GM19099 (cell line): ENCODE results near the gene CSTB.

Source experiments
- POLR2A ChIP-seq: IDR thresholded peaks from 3 replicates; pipeline ENCODE4 v1.6.1; 2011; ENCODE audit warnings: low read depth; ENCODE audit not compliant: insufficient read length; ENCODE audit errors: extremely low read depth

Gene CSTB

GRCh38 chr21:43728467-43729390 lies 47.4 kb downstream of the CSTB start:
- TF ChIP-seq POLR2A = peak; percentile 60

DNA sequence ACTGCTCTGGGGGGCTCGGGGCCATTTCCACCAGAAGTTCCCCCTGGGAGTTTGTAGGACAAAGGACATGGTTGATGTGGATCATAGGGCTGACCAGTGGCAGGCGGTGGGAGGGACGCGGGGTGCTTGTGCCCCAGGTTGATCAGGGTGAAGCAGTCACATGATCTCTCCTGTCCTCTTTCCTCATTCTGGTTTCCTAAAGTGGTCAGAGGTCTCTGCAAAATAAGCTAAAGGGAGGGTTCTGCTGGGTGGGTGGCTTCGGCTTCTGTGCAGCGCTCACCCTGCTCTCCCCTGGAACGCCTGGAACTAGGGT lies 48.0 kb downstream of the CSTB start:
- no peak for TF ChIP-seq POLR2A

DNA sequence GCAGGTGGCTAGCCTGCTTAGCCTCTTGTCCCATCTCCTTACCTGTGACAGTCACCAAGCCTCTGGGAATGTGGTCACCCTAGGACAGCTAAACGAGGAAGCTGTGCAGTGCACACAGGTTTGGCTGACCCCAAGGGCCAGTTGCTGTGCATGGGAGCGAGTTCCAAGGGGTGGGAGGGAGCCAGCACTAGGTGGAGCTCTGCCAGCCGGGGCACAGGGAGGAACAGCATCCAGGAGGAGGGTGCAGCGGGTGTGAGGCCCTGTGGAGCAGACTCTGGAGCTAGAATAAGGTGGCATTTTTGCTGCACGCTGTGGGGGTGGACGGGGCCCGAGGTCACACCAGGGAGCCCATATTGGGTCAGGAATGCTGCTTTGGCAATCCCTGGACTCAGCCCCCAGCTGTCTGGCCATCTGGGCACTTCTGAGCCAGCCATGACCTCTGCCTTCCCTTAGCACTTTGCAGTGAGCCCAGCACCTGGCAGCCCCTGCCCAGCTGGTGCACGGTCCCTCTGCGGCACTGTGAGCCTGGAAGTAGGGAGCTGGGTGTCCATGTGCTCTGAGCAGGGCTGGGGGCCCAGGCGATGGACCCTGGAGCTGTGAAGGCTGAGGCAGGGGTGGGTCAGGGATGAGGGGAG lies 48.5 kb downstream of the CSTB start:
- no peak for TF ChIP-seq POLR2A

DNA sequence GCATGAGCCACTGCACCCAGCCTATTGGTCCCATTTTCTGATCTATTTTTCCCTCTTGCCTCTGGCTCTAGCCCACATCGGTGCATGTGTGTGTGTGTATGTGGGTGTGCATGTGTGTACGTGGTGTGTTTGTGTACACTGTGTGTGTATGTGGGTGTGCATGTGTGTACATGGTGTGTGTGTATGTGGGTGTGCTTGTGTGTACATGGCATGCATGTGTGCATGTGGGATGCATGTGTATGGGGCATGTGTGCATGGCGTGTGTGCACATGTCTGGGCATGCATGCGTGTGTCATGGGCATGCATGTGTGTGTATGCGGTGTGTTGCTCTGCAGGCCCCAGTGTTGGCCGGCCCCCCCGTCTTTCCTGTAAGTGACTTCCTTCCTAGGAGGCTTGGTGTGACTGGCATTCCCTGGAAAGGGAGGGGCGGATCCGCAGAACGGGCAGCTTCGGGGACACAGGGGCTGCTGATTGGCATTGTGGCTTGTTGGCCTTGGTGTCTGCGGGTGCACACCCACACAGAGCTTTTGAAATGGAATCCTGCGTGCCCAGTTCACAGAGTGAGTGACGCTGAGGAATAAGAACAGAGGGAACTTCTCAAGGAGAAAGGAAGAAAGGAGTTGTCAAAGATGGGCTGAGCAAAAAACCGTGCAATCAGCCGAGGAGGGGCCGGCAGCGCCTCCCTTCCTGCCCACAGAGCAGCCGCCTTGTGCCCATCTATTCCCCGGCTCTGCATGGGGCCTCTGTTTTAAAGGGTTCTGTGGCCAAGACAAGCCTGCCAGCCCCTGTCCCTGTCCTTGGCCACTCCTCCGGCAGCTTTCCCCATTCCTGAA lies 49.2 kb downstream of the CSTB start:
- TF ChIP-seq POLR2A = no peak
